Testis (tissue), 2 donors: ENCODE data around the gene CHMP6.

Experiments used
- POLR2A ChIP-seq: fragments of 450-650 bp; IDR thresholded peaks from one replicate; pipeline ENCODE4 v1.6.1; 2017; ENCODE audit warnings: antibody characterized with exemption, mild to moderate bottlenecking, moderate library complexity
- TF ChIP-seq, protein P1 (sequence below), 3 experiments: fragments of 450-650 bp in 2 of 3; fragments of 200-600 bp in 1 of 3; sonication (generic) in 1 of 3; IDR thresholded peaks; one replicate each; pipeline ENCODE4 v1.5.1; 2016 to 2019; ENCODE audit warnings: antibody characterized with exemption in 3 of 3, mild to moderate bottlenecking in 2 of 3, moderate library complexity in 1 of 3

- TF ChIP-seq POLR2A: no peak
- TF ChIP-seq, protein P1, sequence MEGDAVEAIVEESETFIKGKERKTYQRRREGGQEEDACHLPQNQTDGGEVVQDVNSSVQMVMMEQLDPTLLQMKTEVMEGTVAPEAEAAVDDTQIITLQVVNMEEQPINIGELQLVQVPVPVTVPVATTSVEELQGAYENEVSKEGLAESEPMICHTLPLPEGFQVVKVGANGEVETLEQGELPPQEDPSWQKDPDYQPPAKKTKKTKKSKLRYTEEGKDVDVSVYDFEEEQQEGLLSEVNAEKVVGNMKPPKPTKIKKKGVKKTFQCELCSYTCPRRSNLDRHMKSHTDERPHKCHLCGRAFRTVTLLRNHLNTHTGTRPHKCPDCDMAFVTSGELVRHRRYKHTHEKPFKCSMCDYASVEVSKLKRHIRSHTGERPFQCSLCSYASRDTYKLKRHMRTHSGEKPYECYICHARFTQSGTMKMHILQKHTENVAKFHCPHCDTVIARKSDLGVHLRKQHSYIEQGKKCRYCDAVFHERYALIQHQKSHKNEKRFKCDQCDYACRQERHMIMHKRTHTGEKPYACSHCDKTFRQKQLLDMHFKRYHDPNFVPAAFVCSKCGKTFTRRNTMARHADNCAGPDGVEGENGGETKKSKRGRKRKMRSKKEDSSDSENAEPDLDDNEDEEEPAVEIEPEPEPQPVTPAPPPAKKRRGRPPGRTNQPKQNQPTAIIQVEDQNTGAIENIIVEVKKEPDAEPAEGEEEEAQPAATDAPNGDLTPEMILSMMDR (IDR thresholded peaks at IDR 0.05): no peak
These were observed 38.2 kb downstream of the CHMP6 start for GRCh38 chr17:81029859-81030258.
